Activated CD4-positive, alpha-beta T cell treated with anti-CD3 and anti-CD28 coated beads for 36 hours (primary cell): Measurements from ENCODE around the gene UCKL1. TPM values are rescaled to one million over a fixed set of nuclear protein-coding genes. Genes with fewer than 3 reads are reported as not detected.
"Not testable (repeated sequence)": the region's sequence is repeated elsewhere in the genome, so short reads cannot be mapped to it uniquely, and the experiment has no call there.

Experiments used
- ATAC-seq: fragments of 200-7000 bp; cut with Tn5 transposase; one replicate; pipeline ENCODE4 v1.10.0; 2021; ENCODE audit warnings: mild to moderate bottlenecking, moderate library complexity
- CTCF ChIA-PET: fragments of 350-600 bp; sonication (Branson Sonifier 250); formaldehyde crosslinking; loops from one replicate; lab custom pipeline; 2021; ENCODE audit warnings: antibody characterized with exemption; lab: Charles Lee
- POLR2A ChIA-PET: fragments of 350-600 bp; sonication (Branson Sonifier 250); formaldehyde crosslinking; loops from one replicate; lab custom pipeline; 2021; ENCODE audit warnings: antibody characterized with exemption, inconsistent platforms; lab: Charles Lee
- DNase-seq: peaks from one replicate; pipeline ENCODE4 v3.0.0-alpha.2; 2020
- H3K27ac Mint-ChIP-seq: one replicate; pipeline ENCODE4 v1.8.0; 2021; ENCODE audit warnings: mixed read lengths
- H3K27me3 Mint-ChIP-seq: one replicate; pipeline ENCODE4 v1.8.0; 2021; ENCODE audit warnings: mixed read lengths
- H3K36me3 Mint-ChIP-seq: one replicate; pipeline ENCODE4 v1.8.0; 2021; ENCODE audit warnings: low read depth, mixed read lengths
- H3K4me1 Mint-ChIP-seq: one replicate; pipeline ENCODE4 v1.8.0; 2021; ENCODE audit warnings: mixed read lengths
- H3K4me3 Mint-ChIP-seq: one replicate; pipeline ENCODE4 v1.8.0; 2021; ENCODE audit warnings: mild to moderate bottlenecking, moderate library complexity, mixed read lengths
- H3K9me3 Mint-ChIP-seq: one replicate; pipeline ENCODE4 v1.8.0; 2021; ENCODE audit warnings: low read depth, mixed read lengths
- intact Hi-C, 2 experiments: fragments of 100-400 bp; cut with DNase I in 1 of 2; cut with micrococcal nuclease in 1 of 2; formaldehyde crosslinking; loops; one replicate each; pipeline versions ENCODE4 v1.14.2 to v1.15.1; 2022 to 2024; cut with DNase I, micrococcal nuclease
- total RNA-seq, 2 experiments: library from RNA; stranded (reverse); gene quantifications; one replicate each; pipeline ENCODE4 v1.2.3, GENCODE V29; 2021

The UCKL1 gene
- total RNA-seq, 2 experiments from 2014 or later: 28.3 to 32.2 TPM

GRCh38 chr20:63972312-63973159, 16.3 kb upstream of the UCKL1 start:
- ChIA-PET CTCF (interaction anchor here (0.6 to 1.8 kb wide), 5 partner anchors 18 to 436 kb away, joined by 3 to 10 read pairs (median 3); partner anchors contain the start of genes PTK6 and TPD52L2), POLR2A (no interaction called here)
- peaks cover 38% of the 10 kb centered on the region for H3K4me1 Mint-ChIP-seq
- DNase-seq (peak; percentile 8), ATAC-seq (no peak)
- H3K27me3 Mint-ChIP-seq: no peaks in the 10 kb centered on the region
- no peaks in the 10 kb centered on the region for H3K9me3 Mint-ChIP-seq
- H3K4me3 Mint-ChIP-seq: no peak overlapping the region
- intact Hi-C loops: loop anchor here (5.0 to 10.0 kb wide), 4 partner anchors 75 to 758 kb away; partner anchors contain the start of genes DNAJC5 (in 1 of the 2), LIME1 (in 1 of the 2), SLC2A4RG (in 1 of the 2) and YTHDF1 (in 1 of the 2)
- peaks cover 23% of the 10 kb centered on the region for H3K36me3 Mint-ChIP-seq
- H3K27ac Mint-ChIP-seq: no peak overlapping the region

DNA sequence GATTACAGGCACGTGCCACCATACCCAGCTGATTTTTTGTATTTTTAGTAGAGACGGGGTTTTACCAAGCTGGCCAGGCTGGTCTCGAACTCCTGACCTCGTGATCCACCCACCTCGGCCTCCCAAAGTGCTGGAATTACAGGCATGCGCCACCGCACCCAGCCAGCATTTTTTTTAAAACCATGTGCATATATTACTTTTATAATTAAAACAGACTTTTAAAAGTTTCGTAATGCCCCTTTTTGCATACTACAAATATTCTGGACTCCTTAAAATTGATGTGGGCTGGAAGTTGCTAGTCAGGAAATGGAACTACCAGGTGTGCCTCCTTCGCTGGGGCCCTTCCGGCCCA, 15.7 kb upstream of the UCKL1 start:
- Mint-ChIP-seq H3K36me3 (peaks cover 18% of the 10 kb centered on the region), H3K4me1 (peaks cover 32% of the 10 kb centered on the region)
- intact Hi-C loops: loop anchor here (5.0 to 10.0 kb wide), 4 partner anchors 75 to 757 kb away; partner anchors contain the start of genes DNAJC5 (in 1 of the 2), LIME1 (in 1 of the 2), SLC2A4RG (in 1 of the 2) and YTHDF1 (in 1 of the 2)
- DNase-seq, H3K27me3 Mint-ChIP-seq, H3K4me3 Mint-ChIP-seq, H3K27ac Mint-ChIP-seq, POLR2A ChIA-PET, ATAC-seq, H3K9me3 Mint-ChIP-seq: not testable (repeated sequence)
- CTCF ChIA-PET: interaction anchor here (0.6 to 1.0 kb wide), 2 partner anchors 18 to 65 kb away, joined by 3 read pairs; no protein-coding TSS in a partner anchor

DNA sequence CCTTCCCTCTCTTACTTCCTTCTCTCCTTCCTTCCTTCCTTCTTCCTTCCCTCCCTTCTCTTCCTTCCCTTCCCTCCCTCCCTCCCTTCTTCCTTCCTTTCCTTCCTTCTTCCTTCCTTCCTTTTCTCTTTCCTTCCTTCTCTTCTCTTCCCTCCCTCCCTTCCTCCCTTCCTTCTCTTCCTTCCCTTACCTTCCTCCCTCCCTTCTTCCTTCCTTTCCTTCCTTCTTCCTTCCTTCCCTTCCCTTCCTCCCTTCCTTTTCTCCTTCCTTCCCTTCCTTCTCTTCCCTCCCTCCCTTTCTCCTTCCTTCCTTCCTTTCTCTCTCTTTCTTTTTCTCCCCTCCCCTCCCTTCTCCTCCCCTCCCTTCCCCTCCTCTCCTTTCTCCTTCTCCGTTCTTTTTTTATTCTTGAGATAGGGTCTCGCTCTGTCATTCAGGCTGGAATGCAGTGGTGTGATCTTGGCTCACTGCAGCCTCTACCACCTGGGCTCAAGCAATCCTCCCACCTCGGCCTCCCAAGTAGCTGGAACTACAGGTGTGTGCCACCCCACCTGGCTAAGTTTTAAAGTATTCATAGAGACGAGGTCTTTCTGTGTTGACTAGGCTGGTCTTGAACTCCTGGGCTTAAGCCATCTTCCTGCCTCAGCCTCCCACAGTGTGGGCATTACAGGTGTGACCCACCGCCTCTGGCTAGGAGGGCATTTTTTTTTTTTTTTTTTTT, 14.7 kb upstream of the UCKL1 start:
- intact Hi-C loops: loop anchor here (5.0 to 10.0 kb wide), 4 partner anchors 74 to 756 kb away; partner anchors contain the start of genes DNAJC5 (in 1 of the 2), LIME1 (in 1 of the 2), SLC2A4RG (in 1 of the 2) and YTHDF1 (in 1 of the 2)
- CTCF ChIA-PET: no interaction called here
- Mint-ChIP-seq H3K36me3 (peaks cover 14% of the 10 kb centered on the region), H3K27ac (no peak overlapping the region), H3K9me3 (no peaks in the 10 kb centered on the region), H3K27me3 (no peaks in the 10 kb centered on the region), H3K4me1 (peaks cover 22% of the 10 kb centered on the region), H3K4me3 (peak overlapping the region; percentile 58)
- DNase-seq (no peak), ATAC-seq (no peak)
- POLR2A ChIA-PET: no interaction called here

- intact Hi-C loops: loop anchor here (5.0 to 10.0 kb wide), 4 partner anchors 73 to 755 kb away; partner anchors contain the start of genes DNAJC5 (in 1 of the 2), LIME1 (in 1 of the 2), SLC2A4RG (in 1 of the 2) and YTHDF1 (in 1 of the 2)
- H3K27ac Mint-ChIP-seq: peak within 1 kb of the TSS; percentile 83
- ChIA-PET CTCF (no interaction called here), POLR2A (no interaction called here)
- H3K4me1 Mint-ChIP-seq: peaks cover 22% of the 10 kb centered on the region
- no peaks in the 10 kb centered on the region for H3K9me3 Mint-ChIP-seq
- no peaks in the 10 kb centered on the region for H3K27me3 Mint-ChIP-seq
- ATAC-seq: peak; percentile 54
- DNase-seq: peak; percentile 78
- peaks cover 14% of the 10 kb centered on the region for H3K36me3 Mint-ChIP-seq
- peak within 1 kb of the TSS; percentile 77 for H3K4me3 Mint-ChIP-seq
Measured at GRCh38 chr20:63969838-63970713, 13.9 kb upstream of the UCKL1 start, which contains the start of gene ZNF512B. Gene ZNF512B, minus strand, starts transcription at chr20:63969930. Its CDS starts 1,980 bp downstream, at chr20:63967950.

DNA sequence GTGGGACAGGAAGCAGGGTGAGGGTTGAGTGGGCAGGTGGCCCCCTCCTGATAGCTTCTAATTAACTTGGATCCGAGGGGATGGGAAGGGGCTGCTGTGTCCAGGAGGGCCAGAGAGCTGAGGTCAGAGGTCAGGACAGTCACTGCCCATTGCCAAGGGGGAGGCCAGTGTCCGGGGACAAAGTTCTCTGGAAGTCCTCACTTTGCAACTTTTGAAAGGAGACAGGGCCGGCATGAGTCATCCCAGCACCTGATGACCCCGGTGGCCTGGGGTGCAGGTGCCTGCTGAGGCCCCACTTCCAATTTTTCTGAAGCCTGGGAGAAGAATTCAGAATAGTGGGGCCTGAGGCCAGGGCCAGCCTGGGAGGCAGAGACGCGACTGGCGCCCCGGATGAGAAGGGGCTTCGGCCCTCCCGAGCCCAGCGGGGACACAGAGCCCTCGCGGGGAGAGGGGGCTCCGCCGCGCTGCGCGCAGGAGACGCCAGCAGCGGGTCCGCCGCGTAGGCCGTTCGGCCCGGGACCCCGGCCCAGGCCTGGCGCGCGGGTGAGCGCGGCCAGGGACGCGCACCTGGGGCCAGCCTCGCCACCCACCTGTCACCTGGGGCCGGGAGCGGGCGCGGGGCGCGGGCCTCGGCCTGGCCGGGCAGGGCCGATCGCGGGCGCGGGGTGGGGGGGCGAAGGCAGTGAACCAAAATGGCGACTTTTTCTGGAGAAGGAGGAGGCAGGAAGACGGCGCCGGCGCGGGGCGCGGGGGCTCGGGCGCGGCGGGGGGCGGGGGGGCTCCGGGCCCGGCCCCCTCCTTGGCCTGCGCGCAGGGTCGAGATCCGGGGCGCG, 12.9 kb upstream of the UCKL1 start:
- Mint-ChIP-seq H3K4me3 (peak overlapping the region; percentile 77), H3K36me3 (peaks cover 10% of the 10 kb centered on the region), H3K27me3 (no peaks in the 10 kb centered on the region), H3K27ac (peak overlapping the region; percentile 83), H3K4me1 (peaks cover 18% of the 10 kb centered on the region), H3K9me3 (no peaks in the 10 kb centered on the region)
- intact Hi-C loops: loop anchor here in 1 of 2 experiments (1.0 kb wide), 1 partner anchor 12 kb away; no protein-coding TSS in a partner anchor
- DNase-seq (peak; percentile 58), ATAC-seq (peak; percentile 10)
- ChIA-PET CTCF (interaction anchor here (0.6 kb wide), 1 partner anchor 46 kb away, joined by 6 read pairs; no protein-coding TSS in a partner anchor), POLR2A (interaction anchor here (1.1 kb wide), 1 partner anchor 11 kb away, joined by 3 read pairs; no protein-coding TSS in a partner anchor)

DNA sequence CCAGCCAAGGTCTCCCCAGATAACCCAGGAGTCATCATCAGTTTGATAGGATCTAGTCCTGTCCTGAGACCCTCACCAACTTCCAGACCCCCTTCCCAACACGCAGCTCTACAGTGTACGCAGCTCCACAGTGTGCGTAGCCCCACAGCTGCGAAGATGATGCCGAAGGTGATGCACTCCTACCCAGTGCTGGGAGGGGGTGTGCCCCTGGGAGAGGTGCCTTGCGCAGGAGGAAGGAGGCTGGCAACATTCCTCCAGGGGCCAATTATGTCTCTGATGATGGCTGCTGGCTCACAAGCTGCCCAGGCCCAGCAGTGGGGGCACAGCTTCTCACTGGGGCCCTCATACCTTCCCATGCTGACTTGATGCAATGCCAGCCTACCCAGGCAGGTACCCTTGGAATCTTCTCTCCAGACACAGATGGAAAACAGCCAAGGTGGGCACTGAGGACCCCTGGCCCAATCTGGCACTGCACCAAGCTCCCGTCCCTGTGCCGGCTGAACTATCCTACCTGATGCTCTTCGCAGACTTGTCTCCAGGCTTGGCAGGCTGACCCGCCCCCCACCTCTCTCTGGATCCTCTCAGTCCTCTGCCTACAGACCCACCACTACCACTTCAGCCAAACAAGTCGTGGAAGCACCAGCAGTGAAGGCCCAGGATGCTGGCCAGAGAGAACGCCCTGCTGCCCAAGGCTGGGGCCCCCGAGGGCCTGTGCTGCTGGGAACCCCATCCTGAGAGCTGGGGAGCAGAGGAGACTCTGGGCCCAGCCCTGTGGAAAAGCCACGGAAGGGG, 12.1 kb upstream of the UCKL1 start:
- Mint-ChIP-seq H3K4me3 (peak overlapping the region; percentile 77), H3K27me3 (no peaks in the 10 kb centered on the region), H3K27ac (peak overlapping the region; percentile 83), H3K9me3 (no peaks in the 10 kb centered on the region), H3K36me3 (peaks cover 5% of the 10 kb centered on the region), H3K4me1 (peaks cover 14% of the 10 kb centered on the region)
- POLR2A ChIA-PET: interaction anchor here (0.6 to 1.1 kb wide), 2 partner anchors 12 to 31 kb away, joined by 3 to 7 read pairs; no protein-coding TSS in a partner anchor
- peak; percentile 25 for DNase-seq
- CTCF ChIA-PET: interaction anchor here (0.6 to 0.8 kb wide), 3 partner anchors 12 to 45 kb away, joined by 3 to 6 read pairs (median 3); no protein-coding TSS in a partner anchor
- ATAC-seq: peak; percentile 16
- intact Hi-C loops: loop anchor here in 1 of 2 experiments (1.0 kb wide), 1 partner anchor 11 kb away; no protein-coding TSS in a partner anchor

DNA sequence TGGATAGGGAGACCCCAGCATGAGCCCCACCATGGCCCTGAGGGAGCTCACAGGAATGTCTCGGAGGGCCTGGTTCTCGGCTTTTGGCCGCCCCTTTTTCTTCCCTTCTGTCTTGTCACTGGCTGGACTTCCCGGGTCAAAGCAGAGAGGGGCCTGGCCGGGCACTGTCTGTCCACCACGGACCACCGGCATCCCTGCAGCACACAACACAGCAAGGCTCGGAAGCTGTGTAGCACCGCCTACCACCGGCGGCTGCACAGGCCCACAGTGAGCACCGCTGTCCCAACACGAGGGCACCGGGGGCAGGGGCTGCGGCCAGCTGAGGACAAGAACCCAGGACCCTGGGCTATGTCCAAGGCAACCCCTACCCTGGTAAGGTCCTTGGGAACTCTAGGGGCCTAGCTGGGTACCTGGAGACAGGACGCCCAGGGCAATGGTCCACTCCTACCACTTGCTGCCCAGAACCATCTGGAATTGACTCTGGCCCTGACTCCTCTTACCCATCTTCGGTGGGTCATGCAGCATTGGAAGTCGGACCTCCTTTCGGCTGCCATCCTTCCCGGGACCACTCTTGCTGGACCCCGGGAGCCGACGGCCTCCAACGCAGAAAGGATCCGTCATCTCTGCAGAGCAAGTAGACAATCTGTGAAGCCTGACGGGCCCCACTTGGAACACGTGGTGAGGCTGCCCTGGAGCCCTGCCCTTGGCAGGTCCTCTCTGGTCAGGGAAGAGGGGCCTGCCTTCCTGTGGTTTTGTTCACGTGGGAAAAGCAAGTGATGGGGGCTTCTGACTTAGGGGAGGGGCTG, 11.3 kb upstream of the UCKL1 start:
- Mint-ChIP-seq H3K9me3 (no peaks in the 10 kb centered on the region), H3K27me3 (no peaks in the 10 kb centered on the region), H3K27ac (no peak overlapping the region), H3K4me3 (no peak overlapping the region), H3K4me1 (peaks cover 12% of the 10 kb centered on the region), H3K36me3 (peaks cover 5% of the 10 kb centered on the region)
- peak; percentile 4 for DNase-seq
- ATAC-seq: no peak
- ChIA-PET CTCF (interaction anchor here (0.6 to 1.0 kb wide), 3 partner anchors 12 to 36 kb away, joined by 3 read pairs; partner anchors contain the start of gene SAMD10), POLR2A (interaction anchor here (0.6 to 1.1 kb wide), 2 partner anchors 13 to 30 kb away, joined by 3 to 7 read pairs; no protein-coding TSS in a partner anchor)
- intact Hi-C loops: loop anchor here in 1 of 2 experiments (1.0 kb wide), 1 partner anchor 10 kb away; no protein-coding TSS in a partner anchor

DNA sequence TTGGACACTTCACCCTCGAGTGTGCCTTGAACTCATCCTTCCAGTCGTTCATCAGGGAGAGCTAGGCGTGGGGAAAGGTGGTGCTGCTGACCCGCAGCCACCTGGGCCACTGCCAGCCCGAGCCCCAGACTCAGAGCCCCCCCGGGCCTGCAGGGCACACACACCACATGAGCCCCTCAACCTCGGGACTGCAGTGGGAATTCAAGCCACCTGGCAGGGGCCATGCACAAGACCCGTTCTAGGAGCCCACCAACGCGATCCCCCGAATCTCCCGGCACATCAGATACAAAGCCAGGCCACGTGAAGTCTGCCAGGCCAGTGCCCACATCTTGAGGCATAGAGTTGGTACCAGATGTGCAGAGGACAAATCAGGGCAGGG, 10.7 kb upstream of the UCKL1 start:
- ChIA-PET POLR2A (no interaction called here), CTCF (interaction anchor here (1.0 kb wide), 1 partner anchor 13 kb away, joined by 3 read pairs; the partner anchor contains the start of gene SAMD10)
- intact Hi-C loops: no loop called here
- Mint-ChIP-seq H3K4me1 (peaks cover 9% of the 10 kb centered on the region), H3K27ac (no peak overlapping the region), H3K9me3 (no peaks in the 10 kb centered on the region), H3K36me3 (peaks cover 5% of the 10 kb centered on the region), H3K4me3 (no peak overlapping the region), H3K27me3 (no peaks in the 10 kb centered on the region)
- DNase-seq (no peak), ATAC-seq (no peak)
